Measurements from ENCODE around the gene HAVCR1.
"Not testable (repeated sequence)": the region's sequence is repeated elsewhere in the genome, so short reads cannot be mapped to it uniquely, and the experiment has no call there.

The HAVCR1 gene

DNA sequence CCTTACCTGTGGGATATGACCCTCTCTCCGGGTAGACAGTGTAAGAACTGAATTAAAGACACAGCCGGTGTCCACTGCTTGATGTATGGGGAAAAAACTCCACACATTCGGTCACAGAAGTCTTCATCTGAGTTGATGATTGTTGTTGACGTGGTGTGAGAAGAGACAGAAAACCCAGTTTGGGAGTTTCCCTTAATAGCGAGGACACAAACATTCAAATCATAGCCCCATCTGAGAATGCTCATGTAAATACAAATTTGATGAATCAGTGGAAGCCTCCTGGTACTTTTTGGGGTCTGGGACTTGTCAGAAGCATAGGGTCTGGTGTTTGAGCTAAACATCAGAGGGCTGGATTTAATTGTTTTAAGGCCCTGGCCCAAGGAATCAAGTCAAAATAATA, 11.0 kb downstream of the HAVCR1 start:
- no peak for DNase-seq

DNA sequence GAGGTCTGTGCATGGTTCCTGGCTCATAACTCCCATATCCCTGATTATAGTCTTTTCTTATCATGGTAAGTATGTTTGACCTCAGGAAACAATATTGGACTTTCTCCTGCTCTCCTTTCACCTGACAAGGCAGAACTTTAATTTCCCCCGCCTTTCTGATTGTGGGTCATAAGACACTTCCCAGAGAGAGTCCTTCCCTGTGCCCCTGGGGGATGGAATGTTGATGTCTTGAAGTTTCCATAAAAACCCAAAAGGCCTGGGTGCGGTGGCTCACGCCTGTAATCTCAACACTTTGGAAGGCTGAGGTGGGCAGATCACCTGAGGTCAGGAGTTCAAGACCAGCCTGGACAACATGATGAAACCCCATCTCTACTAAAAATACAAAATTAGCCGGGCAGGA, 11.9 kb downstream of the HAVCR1 start:
- DNase-seq: not testable (repeated sequence)

GRCh38 chr5:157046041-157046440, 12.9 kb downstream of the HAVCR1 start:
- DNase-seq: no peak

DNA sequence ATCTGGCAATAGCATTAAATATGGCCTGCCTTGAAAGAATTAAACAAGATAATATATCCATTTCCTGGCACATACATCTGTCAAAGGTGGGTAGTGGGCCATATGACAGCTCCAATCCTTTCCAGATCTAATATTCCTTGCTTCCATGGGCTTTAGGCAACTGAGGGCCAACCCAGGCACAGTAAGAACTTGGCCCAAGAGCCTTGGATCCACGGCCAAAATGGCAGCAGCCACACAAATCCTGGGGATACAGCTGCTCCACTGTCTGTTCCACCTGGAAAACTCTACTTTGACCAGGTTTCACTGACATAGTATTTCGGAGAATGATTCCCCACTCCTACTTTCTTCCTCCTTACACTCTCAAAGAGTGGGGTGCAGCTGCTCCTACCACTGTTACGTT, 13.3 kb downstream of the HAVCR1 start:
- no peak for DNase-seq

DNA sequence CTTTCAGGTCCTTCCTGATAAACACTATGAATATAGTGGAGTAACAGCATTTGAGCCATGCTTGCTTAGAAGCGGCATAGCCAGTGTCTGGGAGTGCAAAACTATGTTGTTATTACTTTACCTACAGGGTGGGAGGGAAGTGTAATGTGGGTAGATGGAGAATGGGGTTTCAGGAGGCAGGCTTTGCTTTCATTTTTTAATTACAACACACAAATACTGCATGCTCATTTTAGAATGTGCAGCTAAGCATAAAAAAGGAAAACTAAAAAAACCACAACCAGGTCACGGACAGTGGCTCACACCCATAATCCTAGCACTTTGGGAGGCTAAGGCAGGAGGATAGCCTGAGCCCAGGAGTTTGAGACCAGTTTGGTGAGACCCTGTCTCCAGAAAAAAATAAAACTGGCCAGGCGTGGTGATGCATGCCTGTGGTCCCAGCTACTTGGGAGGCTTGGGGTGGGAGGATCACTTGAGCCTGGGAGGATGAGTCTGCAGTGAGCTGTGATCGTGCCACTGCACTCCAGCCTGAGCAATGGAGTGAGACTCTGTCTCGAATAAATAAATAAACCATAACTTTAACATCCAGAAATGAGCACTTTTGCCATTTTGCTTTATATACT, 20.2 kb downstream of the HAVCR1 start:
- no peak for DNase-seq

DNA sequence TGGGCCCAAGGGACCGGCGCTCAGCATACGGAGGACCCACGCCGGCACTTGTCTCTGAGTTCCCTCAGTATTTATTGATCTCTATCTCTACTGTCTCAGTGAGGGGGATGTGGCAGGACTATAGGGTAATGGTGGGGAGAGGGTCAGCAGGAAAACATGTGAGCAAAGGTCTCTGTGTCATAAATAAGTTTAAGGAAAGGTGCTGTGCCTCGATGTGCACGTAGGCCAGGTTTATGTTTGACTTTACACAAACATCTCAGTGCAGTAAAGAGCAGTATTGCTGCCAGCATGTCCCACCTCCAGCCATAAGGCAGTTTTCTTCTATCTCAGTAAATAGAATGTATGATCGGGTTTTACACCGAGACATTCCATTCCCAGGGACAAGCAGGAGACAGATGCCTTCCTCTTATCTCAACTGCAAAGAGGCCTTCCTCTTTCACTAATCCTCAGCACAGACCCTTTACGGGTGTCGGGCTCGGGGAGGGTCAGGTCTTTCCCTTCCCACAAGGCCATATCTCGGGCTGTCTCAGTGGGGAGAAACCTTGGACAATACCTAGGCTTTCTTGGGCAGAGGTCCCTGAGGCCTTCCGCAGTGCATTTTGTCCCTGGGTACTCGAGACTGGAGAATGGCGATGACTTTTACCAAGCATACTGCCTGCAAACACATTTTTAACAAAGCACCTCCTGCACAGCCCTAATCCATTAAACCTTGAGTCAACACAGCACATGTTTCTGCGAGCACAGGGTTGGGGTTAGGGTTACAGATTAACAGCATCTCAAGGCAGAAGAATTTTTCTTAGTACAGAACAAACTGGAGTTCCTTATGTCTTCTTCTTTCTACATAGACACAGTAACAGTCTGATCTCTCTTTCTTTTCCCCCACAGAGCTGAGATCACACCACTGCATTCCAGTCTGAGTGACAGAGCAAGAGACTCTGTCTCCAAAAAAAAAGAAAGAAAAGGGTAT, 24.5 kb downstream of the HAVCR1 start:
- not testable (repeated sequence) for DNase-seq

GRCh38 chr5:157033071-157033583, 25.8 kb downstream of the HAVCR1 start:
- DNase-seq: no peak

DNA sequence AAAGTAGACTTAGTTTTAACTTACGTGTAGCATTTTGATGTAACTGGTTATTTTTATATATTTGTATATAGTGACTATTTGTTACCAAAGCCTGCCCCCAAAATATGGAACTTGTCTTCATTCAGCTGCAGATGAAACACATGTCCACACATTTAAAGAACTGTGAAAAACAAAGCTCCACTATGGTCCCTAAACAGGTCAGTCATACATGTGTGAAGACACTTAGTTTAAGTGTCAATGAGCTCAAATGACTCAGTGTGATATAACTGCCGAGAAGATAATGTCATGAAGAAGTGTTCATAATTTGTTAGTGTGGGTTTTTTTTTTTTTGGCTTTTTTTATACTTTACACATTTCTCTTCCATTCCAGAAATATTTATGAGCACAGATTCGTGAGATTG, 28.2 kb downstream of the HAVCR1 start:
- DNase-seq: no peak

DNA sequence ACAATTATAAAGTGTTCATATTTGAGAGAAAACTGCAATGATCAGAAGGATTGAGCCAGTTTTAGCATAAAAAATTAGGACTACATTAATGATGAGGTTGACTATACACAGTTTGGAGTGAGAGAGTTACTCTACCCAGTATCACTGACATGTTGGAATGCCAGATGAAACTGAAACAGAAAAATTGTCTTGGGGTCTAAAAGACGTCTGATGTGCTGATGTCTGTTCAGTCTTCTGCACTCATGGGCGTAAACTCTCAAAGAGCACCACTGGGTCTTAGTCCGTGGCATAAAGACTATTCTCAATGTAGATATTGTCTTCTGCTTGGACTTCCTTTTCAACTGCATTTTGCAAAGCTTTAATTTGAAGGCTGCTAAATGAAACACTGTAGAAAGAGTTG, 29.5 kb downstream of the HAVCR1 start:
- DNase-seq: no peak

DNA sequence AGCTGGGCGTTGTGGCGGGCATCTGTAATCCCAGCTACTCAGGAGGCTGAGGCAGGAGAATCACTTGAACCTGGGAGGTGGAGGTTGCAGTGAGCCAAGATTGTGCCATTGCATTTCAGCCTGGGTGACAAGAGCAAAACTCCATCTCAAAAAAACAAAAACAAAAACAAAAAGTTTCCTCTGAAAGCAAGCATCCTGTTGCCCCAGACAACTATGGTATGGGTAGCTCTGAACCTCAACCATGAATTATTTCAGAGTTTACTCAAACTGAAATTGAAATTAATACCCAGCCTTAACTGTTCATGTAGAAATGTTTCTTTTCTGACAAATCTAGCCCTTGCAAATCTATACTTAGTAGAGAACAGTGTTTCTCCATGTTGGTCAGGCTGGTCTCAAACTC, 31.3 kb downstream of the HAVCR1 start:
- not testable (repeated sequence) for DNase-seq

- no peak for DNase-seq
Observed at GRCh38 chr5:157026789-157027424, 32.0 kb downstream of the HAVCR1 start.

DNA sequence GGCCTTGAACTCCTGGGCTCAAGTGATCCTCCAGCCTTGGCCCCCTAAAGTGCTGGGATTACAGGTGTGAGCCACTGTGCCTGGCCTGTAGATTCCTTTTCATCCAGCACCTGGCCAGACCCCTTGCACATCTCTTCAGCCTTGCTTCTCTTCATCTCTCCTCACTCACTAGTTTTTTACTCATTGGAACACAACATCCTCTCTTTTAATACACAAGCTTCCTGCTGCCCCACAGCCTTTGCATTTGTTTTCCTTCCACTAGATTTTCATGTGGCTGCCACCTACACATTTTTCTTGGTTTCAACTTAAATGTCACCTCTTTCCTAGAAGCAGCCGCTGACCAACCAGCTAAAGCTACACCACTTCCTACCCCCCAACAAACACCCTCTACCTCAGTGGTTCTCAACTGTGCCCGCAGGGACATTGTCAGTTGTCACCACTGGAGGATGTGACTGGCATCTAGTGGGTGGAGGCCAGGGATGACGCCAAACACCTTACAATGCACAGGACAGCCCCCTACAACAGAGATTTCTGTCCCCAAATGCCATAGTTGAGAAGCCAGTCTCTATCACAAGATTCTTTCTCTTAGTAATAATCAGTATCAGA, 33.7 kb downstream of the HAVCR1 start:
- DNase-seq: no peak

DNA sequence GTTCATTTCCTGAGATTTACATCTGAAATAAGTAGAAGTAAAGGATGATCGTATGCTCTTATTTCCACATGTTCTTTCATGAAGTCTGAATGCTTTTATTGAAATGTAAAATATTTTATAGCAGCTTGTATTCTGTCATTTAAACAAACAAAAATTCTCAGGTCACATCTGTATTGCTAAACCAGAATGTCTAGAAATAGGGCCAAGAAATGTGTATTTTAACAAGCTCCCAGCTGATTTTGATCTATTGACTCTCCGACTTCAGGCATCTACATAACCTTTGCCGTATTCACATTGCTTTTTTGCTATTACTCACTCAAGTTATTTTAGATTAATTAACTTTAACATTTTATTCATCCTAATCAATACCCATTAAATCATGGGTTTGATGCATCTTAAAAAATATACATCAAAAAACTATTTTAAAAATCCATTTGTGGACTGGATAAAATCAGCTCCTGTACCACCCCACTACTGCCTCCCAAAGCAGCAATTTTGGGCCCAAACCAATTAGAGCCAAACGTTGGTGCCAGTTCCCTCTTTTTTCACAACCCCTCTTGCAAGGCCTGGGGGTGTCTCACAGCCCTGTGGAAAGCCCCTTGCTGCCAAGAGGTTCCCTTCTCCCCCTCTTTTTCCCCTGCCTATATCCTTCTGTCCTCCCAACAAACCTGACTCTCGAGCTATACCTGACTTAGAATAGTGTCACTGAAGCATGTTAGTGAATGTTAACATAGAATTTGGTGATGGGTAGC, 34.5 kb downstream of the HAVCR1 start:
- DNase-seq: no peak

DNA sequence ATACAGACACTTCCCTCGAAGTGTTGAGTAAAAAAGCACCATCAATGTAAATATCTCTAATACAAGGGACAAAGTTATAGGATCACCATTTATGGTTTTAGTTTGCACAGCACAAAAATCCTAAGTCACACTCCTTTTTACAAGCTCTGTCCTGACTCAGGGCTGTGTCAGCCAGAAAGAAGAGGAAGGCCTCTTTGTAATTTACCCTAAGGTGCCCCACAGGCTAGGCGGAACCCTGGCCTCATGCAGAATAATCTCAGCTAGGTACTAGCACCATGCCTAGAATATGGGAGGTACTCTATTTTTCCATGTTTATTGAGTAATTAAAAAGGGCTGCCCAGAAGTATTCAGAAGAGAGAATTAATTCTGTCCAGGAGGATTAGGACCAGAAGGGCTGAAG, 36.9 kb downstream of the HAVCR1 start:
- DNase-seq: no peak

GRCh38 chr5:157020511-157021222, 38.2 kb downstream of the HAVCR1 start:
- peak; percentile 4 for DNase-seq

DNA sequence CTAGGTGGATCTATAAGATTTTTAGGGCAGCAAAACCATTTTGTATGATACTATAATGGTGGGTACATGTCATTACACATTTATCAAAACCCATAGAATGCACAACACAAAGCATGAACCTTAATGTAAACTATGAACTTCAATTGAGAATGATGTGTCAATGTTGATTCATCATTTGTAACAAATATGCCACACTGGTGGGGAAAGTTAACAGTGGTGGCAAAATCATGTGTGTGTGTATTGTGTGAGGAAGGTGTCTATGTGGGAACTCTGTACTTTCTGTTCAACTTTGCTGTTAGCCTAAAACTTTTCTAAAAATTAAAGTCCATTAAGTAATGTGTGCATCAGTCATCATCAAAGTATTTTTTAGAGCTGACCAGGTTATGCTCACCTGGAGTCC, 38.9 kb downstream of the HAVCR1 start:
- DNase-seq: no peak

DNA sequence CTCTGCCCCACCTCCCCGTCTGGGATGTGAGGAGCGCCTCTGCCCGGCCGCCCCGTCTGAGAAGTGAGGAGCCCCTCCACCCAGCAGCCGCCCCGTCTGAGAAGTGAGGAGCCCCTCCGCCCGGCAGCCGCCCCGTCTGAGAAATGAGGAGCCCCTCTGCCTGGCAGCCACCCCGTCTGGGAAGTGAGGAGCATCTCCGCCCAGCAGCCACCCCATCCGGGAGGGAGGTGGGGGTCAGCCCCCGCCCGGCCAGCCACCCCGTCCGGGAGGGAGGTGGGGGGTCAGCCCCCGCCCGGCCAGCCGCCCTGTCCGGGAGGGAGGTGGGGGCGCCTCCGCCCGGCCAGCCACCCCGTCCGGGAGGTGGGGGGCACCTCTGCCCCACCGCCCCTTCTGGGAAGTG, 44.8 kb downstream of the HAVCR1 start:
- not testable (repeated sequence) for DNase-seq

GRCh38 chr5:157006262-157006661, 52.7 kb downstream of the HAVCR1 start:
- no peak for DNase-seq

GRCh38 chr5:157004893-157005551, 53.9 kb downstream of the HAVCR1 start:
- DNase-seq: no peak

DNA sequence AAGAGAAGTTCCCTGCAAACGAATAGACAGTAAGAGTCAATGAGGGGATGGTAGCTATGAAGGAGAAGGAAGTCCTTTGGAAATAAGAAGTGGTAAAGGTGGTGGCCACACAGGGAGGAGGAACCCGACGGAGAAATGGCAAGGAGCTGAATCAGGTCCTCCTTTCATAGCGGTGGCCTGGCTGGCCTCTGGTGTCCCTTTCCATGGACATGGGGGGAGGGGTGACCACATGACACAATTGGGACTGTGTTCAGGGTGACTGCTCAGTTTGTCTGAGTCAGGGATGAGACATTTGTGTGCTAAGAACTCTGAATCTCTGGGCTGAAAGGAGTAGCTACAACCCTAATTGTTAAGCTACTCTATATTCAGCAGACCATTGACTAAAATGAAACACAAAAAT, 67.2 kb downstream of the HAVCR1 start:
- DNase-seq: no peak

DNA sequence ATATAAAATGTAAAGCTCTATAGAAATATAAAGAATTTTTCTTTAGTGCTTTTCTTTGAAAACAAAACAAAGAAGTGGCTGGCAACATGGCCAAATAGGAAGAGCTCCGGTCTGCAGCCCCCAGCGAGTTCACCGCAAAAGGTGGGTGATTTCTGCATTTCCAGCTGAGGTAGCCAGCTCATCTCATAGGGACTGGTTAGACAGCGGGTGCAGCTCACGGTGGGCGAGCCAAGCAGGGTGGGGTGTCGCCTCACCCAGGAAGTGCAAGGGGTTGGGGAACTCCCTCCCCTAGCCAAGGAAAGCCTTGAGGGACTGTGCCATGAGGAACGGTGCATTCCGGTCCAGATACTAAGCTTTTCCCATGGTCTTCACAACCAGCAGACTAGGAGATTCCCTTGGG, 74.9 kb downstream of the HAVCR1 start:
- DNase-seq: no peak

Measured in NCI-H2171 (cell line).